GM19025 (cell line): ENCODE data around the gene AKR7A3.
"Not testable (repeated sequence)": the region's sequence is repeated elsewhere in the genome, so short reads cannot be mapped to it uniquely, and the experiment has no call there.

Experiments
- ATAC-seq: cut with Tn5 transposase; IDR thresholded peaks from one replicate; pipeline ENCODE4 v1.9.1; 2021; ENCODE audit warnings: mild to moderate bottlenecking, low read depth, moderate library complexity; ENCODE audit not compliant: unreplicated experiment

AKR7A3 gene

DNA sequence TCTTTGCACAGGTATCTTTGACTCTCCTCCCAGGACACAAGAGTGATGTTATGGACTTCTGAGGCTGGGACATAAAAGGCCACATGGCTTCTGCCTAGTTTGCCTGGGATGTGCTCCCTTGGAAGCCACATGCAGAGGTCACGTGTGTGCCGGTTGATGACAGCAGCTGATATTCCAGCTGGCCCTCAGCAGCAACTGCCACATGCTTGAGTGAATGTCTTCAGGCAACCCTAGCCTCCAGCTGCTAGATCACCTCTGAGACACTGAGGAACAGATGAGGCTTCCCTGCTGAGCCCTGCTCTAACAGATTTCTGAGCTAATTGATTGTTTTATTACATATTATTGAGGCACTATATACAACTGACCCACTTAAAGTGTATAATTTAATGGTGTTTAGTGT, 11.6 kb upstream of the AKR7A3 start:
- no peak for ATAC-seq

DNA sequence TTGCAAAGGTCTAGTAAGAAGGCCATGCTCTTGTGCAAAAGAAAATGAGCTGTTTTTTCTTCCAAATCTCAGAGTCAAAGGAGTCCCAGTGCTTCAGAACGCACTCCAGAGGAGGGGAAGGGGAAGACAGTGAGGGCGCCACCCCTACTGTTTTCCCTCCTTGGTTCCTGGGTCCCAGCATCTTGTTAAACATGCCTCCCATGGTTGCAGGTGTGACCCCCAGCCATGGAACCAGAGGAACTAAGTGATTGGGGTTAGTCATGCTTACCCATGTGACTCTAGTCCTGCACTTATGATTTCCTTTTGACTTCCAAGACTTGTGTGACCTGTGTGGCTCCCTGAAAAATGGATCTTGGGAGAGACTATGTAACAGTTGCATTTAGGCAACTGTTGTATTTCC, 6.1 kb upstream of the AKR7A3 start:
- ATAC-seq = no peak

DNA sequence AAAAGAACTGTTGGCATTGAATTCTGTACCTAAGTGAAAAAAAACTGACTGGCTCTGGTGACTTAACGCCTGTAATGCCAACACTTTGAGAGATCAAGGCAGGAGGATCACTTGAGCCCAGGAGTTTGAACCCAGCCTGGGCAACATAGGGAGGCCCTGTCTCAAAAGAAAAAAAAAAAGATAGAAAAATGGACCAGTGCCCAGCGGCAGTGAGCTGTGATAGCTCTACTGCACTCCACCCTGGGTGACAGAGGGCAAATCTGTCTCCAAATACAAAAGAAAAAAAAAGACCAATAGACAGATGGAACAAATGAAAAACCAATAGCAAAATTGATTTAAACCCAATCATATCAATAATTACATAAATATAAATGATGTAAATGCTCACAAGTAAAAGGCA, 674 bp upstream of the AKR7A3 start:
- ATAC-seq = no peak

DNA sequence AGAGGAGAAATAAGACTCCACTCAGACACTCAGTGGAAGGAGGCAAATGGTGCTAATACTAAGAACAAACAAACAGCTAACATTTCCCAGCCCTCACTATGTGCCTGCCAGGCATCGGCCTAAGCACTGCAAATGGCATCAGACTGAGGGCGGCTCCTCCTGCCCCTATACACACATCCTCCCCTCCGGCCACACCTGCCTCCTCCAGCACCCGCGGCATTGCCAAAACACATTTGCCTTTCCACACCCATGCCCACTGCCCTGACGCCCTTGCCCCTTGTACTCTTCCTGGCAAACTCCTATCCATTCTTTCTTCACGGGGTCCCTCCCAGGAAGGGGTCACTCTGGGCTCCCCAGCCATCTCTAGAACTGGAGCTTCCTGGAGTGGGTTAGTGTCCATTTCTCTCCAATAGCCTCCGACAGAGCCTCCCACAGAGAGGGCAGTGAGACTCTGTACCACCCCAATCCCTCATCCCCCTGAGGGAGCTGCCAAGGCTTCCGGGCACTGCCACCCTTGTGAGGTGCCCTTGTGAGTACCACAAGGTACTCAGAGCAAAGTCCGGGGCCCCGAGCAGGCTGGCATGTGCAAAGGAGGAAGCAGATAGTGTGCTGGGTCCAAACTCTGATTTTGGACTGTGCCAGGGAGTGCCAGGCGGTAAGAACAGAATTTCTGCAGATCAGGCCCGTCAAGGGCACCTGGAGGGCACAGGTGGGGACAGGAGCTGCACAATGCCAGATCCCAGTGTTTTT, 959 bp downstream of the AKR7A3 start:
- ATAC-seq = no peak

DNA sequence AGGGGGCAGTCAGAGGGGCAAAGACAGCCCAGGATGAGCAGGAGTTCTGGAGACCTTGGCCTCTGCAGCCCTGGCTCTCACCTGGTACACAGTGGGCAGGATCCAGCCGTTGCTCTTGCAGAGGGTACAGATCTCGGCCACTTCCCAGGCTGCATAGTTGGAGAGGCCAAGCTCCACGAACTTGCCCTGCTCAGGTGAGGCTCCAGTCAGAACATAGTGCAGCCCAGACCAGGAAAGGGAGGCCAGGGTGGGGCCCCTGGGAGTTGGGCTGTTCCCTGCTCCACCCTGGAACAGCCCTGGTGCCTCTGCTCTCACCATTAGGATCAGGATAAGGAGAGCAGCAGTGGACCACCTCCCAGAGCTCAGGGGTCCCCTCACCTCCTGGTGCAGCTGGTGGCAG, 2.8 kb downstream of the AKR7A3 start:
- ATAC-seq = not testable (repeated sequence)

DNA sequence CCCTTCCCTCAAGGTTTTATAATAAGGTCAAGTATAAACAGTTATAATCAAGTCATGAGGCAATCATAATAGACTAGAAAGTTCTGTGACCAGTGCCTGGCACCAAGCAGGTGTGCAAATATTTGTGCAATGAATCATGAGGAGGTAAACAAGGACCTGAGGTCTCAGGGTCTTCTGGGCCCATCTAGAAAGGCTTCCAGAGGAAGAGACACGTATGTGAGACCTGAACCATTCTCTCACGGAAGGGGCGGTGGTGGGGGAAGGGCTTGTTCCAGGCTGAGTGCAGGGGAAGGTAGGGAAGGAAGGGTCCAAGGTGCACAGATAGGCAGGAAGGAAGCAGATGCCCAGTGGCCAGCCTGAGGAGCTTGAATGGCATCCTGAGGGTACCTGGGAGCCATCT, 3.2 kb downstream of the AKR7A3 start:
- ATAC-seq = not testable (repeated sequence)

DNA sequence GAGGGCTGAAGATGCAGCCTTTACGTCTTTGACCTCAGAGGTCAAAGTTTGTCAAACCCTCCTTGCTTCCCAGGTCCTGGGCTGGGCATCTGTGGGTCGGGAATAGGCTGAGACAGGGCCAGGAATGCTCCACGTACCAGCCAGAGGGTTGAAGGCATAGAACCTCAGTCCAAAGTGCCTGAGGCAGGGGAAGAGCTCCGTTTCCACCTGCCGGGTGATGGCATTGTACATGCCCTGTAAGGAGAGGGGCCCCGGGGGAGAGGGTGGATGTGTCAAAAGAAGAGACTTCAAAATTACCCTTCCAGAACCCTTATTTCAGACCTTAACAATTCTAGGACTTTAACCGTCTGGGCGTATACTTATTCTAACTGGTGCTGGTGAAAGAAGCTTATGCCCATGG, 3.7 kb downstream of the AKR7A3 start:
- ATAC-seq = no peak

DNA sequence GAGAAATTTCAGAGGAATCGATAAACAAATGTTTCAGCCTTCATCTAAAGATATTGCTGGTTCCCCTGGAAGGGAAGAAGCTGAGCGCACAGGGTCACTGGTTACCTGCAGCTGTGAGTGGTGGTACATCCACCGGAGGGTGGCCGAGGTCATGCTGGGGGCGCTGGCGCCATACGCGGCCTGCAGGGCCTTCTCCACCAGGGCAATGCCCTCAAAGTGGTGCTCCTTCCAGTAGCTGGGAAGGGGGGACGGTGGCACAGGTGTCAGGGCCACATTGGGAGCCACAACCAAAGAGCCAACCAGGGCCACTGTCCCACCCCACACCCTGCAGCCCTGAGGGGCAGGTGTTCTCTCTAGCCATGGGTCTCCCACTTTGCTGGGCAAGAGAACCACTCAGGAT, 4.7 kb downstream of the AKR7A3 start:
- no peak for ATAC-seq

DNA sequence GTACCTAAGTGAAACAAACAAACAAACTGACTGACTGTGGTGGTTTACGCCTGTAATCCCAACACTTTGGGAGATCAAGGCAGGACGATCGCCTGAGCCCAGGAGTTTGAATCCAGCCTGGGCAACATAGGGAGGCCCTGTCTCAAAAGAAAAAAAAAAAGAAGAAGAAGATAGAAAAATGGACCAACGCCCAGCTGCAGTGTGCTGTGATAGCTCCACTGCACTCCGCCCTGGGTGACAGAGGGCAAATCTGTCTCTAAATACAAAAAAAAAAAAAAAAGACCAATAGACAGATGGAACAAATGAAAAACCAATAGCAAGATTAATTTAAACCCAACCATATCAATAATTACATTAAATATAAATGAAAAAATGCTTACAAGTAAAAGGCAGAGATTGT, 13.9 kb downstream of the AKR7A3 start:
- no peak for ATAC-seq

DNA sequence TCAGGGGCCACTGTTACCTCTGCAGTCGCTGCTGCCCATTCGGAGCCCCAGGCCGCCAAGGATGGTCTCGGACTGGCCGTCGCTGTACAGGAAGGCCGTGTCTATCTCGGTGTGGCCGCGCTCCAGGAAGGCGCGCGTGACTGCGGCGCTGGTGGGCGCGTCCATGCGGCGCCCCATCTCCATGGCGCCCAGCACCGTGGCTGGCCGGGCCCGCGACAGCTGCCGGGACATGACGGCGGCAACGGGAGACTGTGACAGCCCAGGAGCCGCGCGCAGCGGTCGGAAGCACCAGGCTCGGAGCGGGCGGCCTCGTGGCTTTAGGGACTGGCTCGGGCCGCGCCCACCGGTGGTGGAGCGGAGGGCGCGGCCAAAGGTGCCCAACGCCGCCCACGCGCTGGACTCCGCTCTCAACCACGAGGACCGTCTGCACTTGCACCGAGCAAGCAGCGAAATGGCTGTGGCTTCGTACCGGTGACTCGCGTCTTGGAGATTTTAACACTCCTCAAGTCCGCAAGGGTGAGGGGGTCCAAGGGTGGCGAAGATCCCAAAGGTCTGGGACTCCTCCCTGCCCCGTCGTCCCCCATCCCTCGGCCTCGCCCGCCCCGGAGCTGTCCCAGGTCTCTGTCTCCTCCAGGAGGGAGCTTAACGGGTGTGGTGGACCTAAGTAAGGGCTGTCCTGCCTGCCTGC, 14.6 kb downstream of the AKR7A3 start:
- not testable (repeated sequence) for ATAC-seq

DNA sequence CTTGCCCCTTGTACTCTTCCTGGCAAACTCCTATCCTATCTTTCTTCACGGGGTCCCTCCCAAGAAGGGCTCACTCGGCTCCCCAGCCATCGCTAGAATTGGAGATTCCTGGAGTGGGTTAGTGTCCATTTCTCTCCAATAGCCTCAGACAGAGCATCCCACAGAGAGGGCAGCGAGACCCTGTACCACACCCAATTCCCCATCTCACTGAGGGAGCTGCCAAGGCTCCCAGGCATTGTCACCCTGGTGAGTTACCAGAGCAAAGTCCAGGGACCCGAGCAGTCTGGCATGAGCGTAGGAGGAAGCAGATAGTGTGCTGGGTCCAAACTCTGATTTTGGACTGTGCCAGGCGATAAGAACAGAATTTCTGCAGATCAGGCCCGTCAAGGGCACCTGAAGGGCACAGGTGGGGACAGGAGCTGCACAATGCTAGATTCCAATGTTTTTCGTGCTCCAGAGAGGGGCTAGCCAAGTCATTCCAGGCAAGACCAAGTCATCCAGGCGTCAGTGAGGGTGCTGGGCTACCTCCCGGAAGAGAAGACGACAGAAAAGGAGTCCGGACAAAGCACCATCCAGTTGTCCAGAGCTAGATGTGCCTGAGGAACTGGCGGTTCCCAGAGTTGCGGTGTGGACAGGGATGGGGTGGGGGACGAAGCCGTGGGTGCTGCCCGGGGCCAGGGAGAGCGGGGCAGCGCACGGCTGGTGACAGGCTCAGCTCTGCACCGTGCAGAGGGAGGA, 15.3 kb downstream of the AKR7A3 start:
- no peak for ATAC-seq

DNA sequence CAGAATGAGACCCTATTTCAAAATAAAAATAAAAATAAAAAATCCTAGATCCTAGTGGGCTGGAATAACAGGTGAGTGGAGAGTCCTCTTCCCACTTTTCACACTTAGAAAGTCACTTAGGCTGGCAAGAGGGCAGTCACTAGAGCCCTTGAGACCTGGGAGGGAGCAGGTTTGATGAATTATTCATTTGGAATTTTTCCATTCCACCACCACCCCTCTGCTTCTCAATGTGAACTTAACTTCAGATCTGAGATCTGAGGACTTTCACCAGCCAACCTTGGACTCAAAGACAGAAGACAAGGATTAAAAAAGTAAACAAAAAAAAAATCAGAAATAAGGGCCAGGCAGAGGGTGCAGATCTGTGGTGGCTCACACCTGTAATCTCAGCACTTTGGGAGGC, 16.5 kb downstream of the AKR7A3 start:
- ATAC-seq = no peak

DNA sequence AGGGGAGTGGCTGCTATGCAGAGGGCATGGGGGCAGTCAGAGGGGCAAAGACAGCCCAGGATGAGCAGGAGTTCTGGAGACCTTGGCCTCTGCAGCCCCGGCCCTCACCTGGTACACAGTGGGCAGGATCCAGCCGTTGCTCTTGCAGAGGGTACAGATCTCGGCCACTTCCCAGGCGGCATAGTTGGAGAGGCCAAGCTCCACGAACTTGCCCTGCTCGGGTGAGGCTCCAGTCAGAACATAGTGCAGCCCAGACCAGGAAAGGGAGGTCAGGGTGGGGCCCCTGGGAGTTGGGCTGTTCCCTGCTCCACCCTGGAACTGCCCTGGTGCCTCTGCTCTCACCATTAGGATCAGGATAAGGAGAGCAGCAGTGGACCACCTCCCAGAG, 18.2 kb downstream of the AKR7A3 start:
- not testable (repeated sequence) for ATAC-seq

DNA sequence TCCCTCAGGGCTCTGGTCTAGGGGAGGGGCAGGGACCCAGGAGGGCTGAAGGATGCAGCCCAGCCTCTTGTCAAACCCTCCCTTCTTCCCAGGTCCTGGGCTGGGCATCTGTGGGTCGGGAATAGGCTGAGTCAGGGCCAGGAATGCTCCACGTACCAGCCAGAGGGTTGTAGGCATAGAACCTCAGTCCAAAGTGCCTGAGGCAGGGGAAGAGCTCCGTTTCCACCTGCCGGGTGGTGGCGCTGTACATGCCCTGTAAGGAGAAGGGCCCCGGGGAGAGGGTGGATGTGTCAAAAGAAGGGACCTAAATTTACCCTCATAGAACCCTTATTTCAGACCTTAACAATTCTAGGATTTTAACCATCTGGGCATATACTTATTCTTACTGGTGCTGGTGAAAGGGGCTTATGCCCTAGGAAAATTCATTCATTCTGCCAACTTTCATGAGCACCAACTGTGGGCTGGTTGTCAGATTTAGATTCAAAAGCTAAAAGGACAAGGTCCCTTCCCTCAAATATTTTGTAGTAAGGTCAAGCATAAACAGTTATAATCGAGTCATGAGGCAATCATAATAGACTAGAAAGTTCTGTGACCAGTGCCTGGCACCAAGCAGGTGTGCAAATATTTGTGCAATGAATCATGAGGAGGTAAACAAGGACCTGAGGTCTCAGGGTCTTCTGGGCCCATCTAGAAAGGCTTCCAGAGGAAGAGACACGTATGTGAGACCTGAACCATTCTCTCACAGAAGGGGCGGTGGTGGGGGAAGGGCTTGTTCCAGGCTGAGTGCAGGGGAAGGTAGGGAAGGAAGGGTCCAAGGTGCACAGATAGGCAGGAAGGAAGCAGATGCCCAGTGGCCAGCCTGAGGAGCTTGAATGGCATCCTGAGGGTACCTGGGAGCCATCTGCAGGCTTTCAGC, 18.9 kb downstream of the AKR7A3 start:
- not testable (repeated sequence) for ATAC-seq

DNA sequence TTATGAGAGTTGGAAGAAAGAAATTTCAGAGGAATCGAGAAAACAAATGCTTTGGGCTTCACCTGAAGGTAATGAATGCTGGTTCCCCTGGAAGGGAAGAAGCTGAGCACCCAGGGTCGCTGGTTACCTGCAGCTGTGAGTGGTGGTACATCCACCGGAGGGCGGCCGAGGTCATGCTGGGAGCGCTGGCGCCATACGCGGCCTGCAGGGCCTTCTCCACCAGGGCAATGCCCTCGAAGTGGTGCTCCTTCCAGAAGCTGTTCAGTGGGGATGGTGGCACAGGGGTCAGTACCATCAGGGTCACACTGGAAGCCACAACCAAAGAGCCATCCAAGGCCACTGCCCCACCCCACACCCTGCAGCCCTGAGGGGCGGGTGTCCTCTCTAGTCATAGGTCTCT, 20.1 kb downstream of the AKR7A3 start:
- ATAC-seq = no peak

DNA sequence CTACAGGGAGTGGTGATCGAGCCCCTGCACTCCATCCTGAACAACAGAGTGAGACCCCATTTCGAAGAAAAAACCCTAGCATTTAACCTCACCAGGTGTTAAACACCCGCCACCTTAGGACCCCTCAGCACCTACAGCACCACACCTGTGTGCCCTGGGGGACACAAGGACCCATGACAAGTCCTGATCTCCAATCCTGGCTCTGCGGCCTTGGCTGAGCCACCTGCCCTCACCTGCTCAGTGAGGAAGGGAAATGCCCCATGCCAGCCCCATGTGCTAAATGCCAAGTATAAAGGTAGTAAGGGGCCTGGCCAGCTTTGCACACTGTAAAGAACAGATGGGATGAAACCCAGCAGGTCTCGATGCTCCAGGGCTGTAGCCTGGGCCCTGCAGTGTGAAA, 25.8 kb downstream of the AKR7A3 start:
- ATAC-seq = no peak

DNA sequence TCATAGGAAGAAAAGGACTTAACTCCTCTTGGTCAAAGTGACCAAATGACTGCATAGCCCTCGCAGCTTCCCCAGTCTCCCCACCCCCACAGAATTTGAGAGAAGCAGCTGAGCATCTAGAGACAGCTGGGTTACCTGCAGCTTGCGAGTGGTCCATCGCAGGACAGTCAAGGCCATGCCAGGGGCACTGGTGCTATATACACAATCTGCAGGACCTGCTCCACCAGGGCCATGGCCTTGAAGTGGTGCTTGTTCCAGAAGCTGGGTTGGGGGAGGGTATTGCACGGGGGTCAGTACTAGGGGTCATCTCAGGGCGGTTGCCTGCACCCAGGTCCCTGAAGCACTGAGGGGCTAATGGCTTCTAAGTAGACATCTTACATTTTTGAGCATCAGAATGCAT, 26.5 kb downstream of the AKR7A3 start:
- ATAC-seq = no peak

DNA sequence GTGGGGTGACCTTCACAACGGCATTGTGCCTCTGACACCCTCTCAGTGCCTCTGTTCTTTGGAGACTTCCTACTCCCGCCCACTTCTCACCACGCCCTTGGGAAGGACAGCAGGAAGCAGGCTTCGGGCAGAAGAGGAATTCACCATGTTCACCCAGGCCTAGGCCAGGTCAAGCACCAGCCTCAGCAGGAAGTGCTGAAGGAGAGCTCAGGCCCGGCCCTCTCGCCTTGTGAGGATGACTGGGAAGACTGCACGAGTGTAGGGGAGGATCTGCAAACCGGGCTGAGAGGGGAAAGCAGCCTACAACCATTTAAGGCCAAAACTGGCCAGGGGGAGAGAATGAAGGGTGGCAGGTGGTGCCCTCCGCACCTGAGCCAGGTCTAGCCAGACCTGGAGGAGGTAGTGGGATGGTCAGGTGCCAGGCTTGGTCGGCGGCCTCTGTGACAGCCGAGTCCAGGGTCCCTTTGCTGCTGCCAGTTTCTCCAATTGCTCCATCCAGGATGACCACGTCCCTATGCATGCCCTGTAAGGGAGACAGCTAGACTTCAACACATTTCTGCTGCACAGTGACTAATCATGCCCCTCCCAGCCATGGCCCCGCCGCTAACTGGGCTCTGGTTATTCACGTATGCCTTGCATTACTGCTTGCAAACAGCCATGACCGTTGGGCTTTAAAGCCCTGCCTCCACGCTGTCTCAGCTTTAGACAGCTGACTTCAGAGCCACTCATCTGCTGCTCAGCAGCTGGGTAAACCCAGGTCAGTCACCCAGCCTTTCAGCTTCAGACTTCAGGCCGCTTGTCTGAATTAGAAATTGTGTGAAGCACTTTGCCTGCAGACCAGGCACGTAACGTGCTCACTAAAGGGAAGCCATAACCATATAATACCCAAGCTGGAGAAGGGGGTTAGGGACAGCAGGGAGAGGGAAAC, 28.1 kb downstream of the AKR7A3 start:
- no peak for ATAC-seq

DNA sequence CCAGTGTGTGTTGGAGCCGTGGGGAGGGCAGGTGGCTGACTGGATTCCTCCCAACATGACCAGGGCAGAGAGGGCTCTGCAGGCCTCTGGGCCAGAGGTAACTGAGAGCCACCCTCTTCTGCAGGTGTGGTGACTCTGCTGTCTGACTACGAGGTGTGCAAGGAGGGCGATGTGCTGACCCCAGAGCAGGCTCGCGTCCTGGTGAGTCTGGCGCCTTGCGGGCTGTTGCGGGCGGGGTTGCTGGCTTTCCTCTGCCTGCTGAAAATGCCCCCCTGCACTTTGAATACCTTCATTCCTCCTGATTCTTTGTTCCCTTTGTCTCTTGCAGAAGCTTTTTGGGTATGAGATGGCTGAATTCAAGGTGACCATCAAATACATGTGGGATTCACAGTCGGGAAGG, 30.2 kb downstream of the AKR7A3 start:
- no peak for ATAC-seq
